ENCODE results near the gene OBSL1.

OBSL1 gene

GRCh38 chr2:219569041-219569440, 2.3 kb downstream of the OBSL1 start:
- H3K27me3 Mint-ChIP-seq: peaks cover 81% of the 10 kb centered on the region
- no peak overlapping the region for H3K4me3 Mint-ChIP-seq
- no peaks in the 10 kb centered on the region for H3K4me1 Mint-ChIP-seq
- H3K9me3 Mint-ChIP-seq: no peaks in the 10 kb centered on the region
- DNase-seq (ENCODE audit: low spot score in 2 of 2) (no peak), ATAC-seq (replicated peaks; ENCODE audit: extremely low read depth, poor library complexity, severe bottlenecking) (no peak)
- H3K36me3 Mint-ChIP-seq (ENCODE audit: insufficient read depth): no peaks in the 10 kb centered on the region
- H3K27ac Mint-ChIP-seq (ENCODE audit: low read depth): no peak overlapping the region

- Mint-ChIP-seq H3K36me3 (ENCODE audit: insufficient read depth) (peaks cover 3% of the 10 kb centered on the region), H3K4me1 (no peaks in the 10 kb centered on the region), H3K9me3 (no peaks in the 10 kb centered on the region), H3K4me3 (no peak overlapping the region), H3K27me3 (peaks cover 82% of the 10 kb centered on the region), H3K27ac (ENCODE audit: low read depth) (no peak overlapping the region)
- DNase-seq (ENCODE audit: low spot score in 2 of 2) (no peak), ATAC-seq (replicated peaks; ENCODE audit: extremely low read depth, poor library complexity, severe bottlenecking) (no peak)
Measured at GRCh38 chr2:219567791-219568361, 3.5 kb downstream of the OBSL1 start.

GRCh38 chr2:219567131-219567530, 4.2 kb downstream of the OBSL1 start:
- ATAC-seq (replicated peaks; ENCODE audit: extremely low read depth, poor library complexity, severe bottlenecking) (no peak), DNase-seq (ENCODE audit: low spot score in 2 of 2) (no peak)
- Mint-ChIP-seq H3K4me3 (no peak overlapping the region), H3K27ac (ENCODE audit: low read depth) (no peak overlapping the region), H3K27me3 (peaks cover 82% of the 10 kb centered on the region), H3K36me3 (ENCODE audit: insufficient read depth) (peaks cover 3% of the 10 kb centered on the region), H3K9me3 (no peaks in the 10 kb centered on the region), H3K4me1 (no peaks in the 10 kb centered on the region)

GRCh38 chr2:219566640-219567039, 4.7 kb downstream of the OBSL1 start:
- Mint-ChIP-seq H3K9me3 (no peaks in the 10 kb centered on the region), H3K27me3 (peaks cover 82% of the 10 kb centered on the region), H3K27ac (ENCODE audit: low read depth) (no peak overlapping the region), H3K4me1 (no peaks in the 10 kb centered on the region), H3K4me3 (no peak overlapping the region), H3K36me3 (ENCODE audit: insufficient read depth) (peaks cover 3% of the 10 kb centered on the region)
- ATAC-seq (replicated peaks; ENCODE audit: extremely low read depth, poor library complexity, severe bottlenecking) (no peak), DNase-seq (ENCODE audit: low spot score in 2 of 2) (no peak)

- no peak overlapping the region for H3K27ac Mint-ChIP-seq (ENCODE audit: low read depth)
- H3K9me3 Mint-ChIP-seq: no peaks in the 10 kb centered on the region
- H3K27me3 Mint-ChIP-seq: peaks cover 91% of the 10 kb centered on the region
- no peak overlapping the region for H3K4me3 Mint-ChIP-seq
- DNase-seq (ENCODE audit: low spot score in 2 of 2) (no peak), ATAC-seq (replicated peaks; ENCODE audit: extremely low read depth, poor library complexity, severe bottlenecking) (no peak)
- peaks cover 3% of the 10 kb centered on the region for H3K36me3 Mint-ChIP-seq (ENCODE audit: insufficient read depth)
- no peaks in the 10 kb centered on the region for H3K4me1 Mint-ChIP-seq
Measured at GRCh38 chr2:219565130-219566080, 5.9 kb downstream of the OBSL1 start.

GRCh38 chr2:219563271-219563928, 7.9 kb downstream of the OBSL1 start:
- Mint-ChIP-seq H3K36me3 (ENCODE audit: insufficient read depth) (peaks cover 3% of the 10 kb centered on the region), H3K4me1 (no peaks in the 10 kb centered on the region), H3K9me3 (no peaks in the 10 kb centered on the region), H3K27me3 (peaks cover 89% of the 10 kb centered on the region), H3K27ac (ENCODE audit: low read depth) (no peak overlapping the region), H3K4me3 (no peak overlapping the region)
- ATAC-seq (replicated peaks; ENCODE audit: extremely low read depth, poor library complexity, severe bottlenecking) (no peak), DNase-seq (ENCODE audit: low spot score in 2 of 2) (no peak)

GRCh38 chr2:219562049-219563020, 9.0 kb downstream of the OBSL1 start:
- Mint-ChIP-seq H3K9me3 (no peaks in the 10 kb centered on the region), H3K4me1 (no peaks in the 10 kb centered on the region), H3K27me3 (peaks cover 84% of the 10 kb centered on the region), H3K27ac (ENCODE audit: low read depth) (no peak overlapping the region), H3K36me3 (ENCODE audit: insufficient read depth) (peaks cover 3% of the 10 kb centered on the region), H3K4me3 (no peak overlapping the region)
- ATAC-seq (replicated peaks; ENCODE audit: extremely low read depth, poor library complexity, severe bottlenecking) (no peak), DNase-seq (ENCODE audit: low spot score in 2 of 2) (no peak)

GRCh38 chr2:219561179-219562048, 9.9 kb downstream of the OBSL1 start:
- DNase-seq (ENCODE audit: low spot score in 2 of 2): no peak
- Mint-ChIP-seq H3K36me3 (ENCODE audit: insufficient read depth) (peaks cover 3% of the 10 kb centered on the region), H3K9me3 (no peaks in the 10 kb centered on the region), H3K4me3 (no peak overlapping the region), H3K27me3 (peaks cover 78% of the 10 kb centered on the region), H3K4me1 (no peaks in the 10 kb centered on the region), H3K27ac (ENCODE audit: low read depth) (no peak overlapping the region)
- ATAC-seq (replicated peaks; ENCODE audit: extremely low read depth, poor library complexity, severe bottlenecking): no peak

- no peak for DNase-seq (ENCODE audit: low spot score in 2 of 2)
- Mint-ChIP-seq H3K36me3 (ENCODE audit: insufficient read depth) (peaks cover 3% of the 10 kb centered on the region), H3K4me3 (no peak overlapping the region), H3K27me3 (peaks cover 76% of the 10 kb centered on the region), H3K27ac (ENCODE audit: low read depth) (no peak overlapping the region), H3K4me1 (no peaks in the 10 kb centered on the region), H3K9me3 (no peaks in the 10 kb centered on the region)
- no peak for ATAC-seq (replicated peaks; ENCODE audit: extremely low read depth, poor library complexity, severe bottlenecking)
Measured at GRCh38 chr2:219560893-219561178, 10.5 kb downstream of the OBSL1 start.

- H3K36me3 Mint-ChIP-seq (ENCODE audit: insufficient read depth): peaks cover 3% of the 10 kb centered on the region
- no peaks in the 10 kb centered on the region for H3K9me3 Mint-ChIP-seq
- no peak for DNase-seq (ENCODE audit: low spot score in 2 of 2)
- H3K27me3 Mint-ChIP-seq: peaks cover 76% of the 10 kb centered on the region
- no peak overlapping the region for H3K27ac Mint-ChIP-seq (ENCODE audit: low read depth)
- ATAC-seq (replicated peaks; ENCODE audit: extremely low read depth, poor library complexity, severe bottlenecking): no peak
- no peaks in the 10 kb centered on the region for H3K4me1 Mint-ChIP-seq
- no peak overlapping the region for H3K4me3 Mint-ChIP-seq
Measured at GRCh38 chr2:219560037-219560892, 11.1 kb downstream of the OBSL1 start.
